Body of pancreas (tissue), 4 donors: ENCODE measurements around the gene MRPS31. TPM values are rescaled to one million over a fixed set of nuclear protein-coding genes. Genes with fewer than 3 reads are reported as not detected.

Experiments used
- ATAC-seq: fragments of 150-250 bp; one replicate; pipeline ENCODE4 v1.9.1; 2016
- DNase-seq, 4 donors: peaks; one replicate each; pipeline ENCODE4 v3.0.0-alpha.2; 2019
- H3K27ac ChIP-seq, 4 donors: fragments of 200-600 bp; sonication (generic); 1 replicate in 3 of 4; 2 replicates in 1 of 4; pipeline versions ENCODE4 v1.5.1 to v1.6.1; 2016 to 2019; ENCODE audit warnings: mild to moderate bottlenecking in 1 of 4, mixed read lengths in 1 of 4, moderate library complexity in 1 of 4
- H3K27me3 ChIP-seq, 2 donors: fragments of 200-600 bp; sonication (generic); one replicate each; pipeline ENCODE4 v1.6.0; 2016; ENCODE audit warnings: mild to moderate bottlenecking in 1 of 2
- H3K36me3 ChIP-seq, 2 donors: fragments of 200-600 bp; sonication (generic); replicated peaks in 1 of 2; 2 replicates each; pipeline ENCODE4 v1.5.1; 2016; ENCODE audit warnings: low read depth in 2 of 2; ENCODE audit not compliant: insufficient read depth in 1 of 2
- H3K4me1 ChIP-seq: fragments of 200-600 bp; sonication (generic); one replicate; pipeline ENCODE4 v1.6.0; 2016
- H3K4me3 ChIP-seq, 2 donors: fragments of 200-600 bp; sonication (generic); 1 replicate in 1 of 2; 2 replicates in 1 of 2; pipeline ENCODE4 v1.5.1; 2016 to 2019
- H3K9me3 ChIP-seq, 3 donors: fragments of 200-600 bp; sonication (generic); 1 replicate in 2 of 3; 2 replicates in 1 of 3; pipeline ENCODE4 v1.5.1; 2016
- CTCF ChIP-seq, 7 experiments: fragments of 450-650 bp in 4 of 7; fragments of 200-600 bp in 3 of 7; sonication (generic) in 3 of 7; IDR thresholded peaks; one replicate each; pipeline ENCODE4 v1.5.1; 2016 to 2019; ENCODE audit warnings: antibody characterized with exemption in 7 of 7
- POLR2A ChIP-seq, 3 donors: fragments of 450-650 bp; IDR thresholded peaks; one replicate each; pipeline ENCODE4 v1.6.1; 2016; ENCODE audit warnings: antibody characterized with exemption in 3 of 3, mild to moderate bottlenecking in 2 of 3
- WGBS, 2 donors: methylation state at CpG; one replicate each; pipeline ENCODE4 v1.1.5; 2017; 5-methylcytosine and 5-hydroxymethylcytosine counted together
- intact Hi-C: fragments of 100-400 bp; cut with DNase I; formaldehyde crosslinking; loops from one replicate; pipeline ENCODE4 v1.15.1; 2023
- total RNA-seq, 2 donors: library from RNA; depleted of rRNA; stranded (reverse); fragments of >200 nt; gene quantifications; one replicate each; pipeline ENCODE4 v1.1.0, GENCODE V29; 2016

MRPS31 gene
- total RNA-seq, 2 donors from 2014 or later: 10.9 to 11.9 TPM

- ATAC-seq (peak; percentile 84), DNase-seq (peak; percentile 30 to 46 (median 30))
- intact Hi-C loops: no loop called here
- TF ChIP-seq CTCF (IDR thresholded peaks at IDR 0.05): peak; percentile 41 to 80 (median 67)
- TF ChIP-seq POLR2A (IDR thresholded peaks at IDR 0.05): no peak
- Histone ChIP-seq H3K9me3 (no peaks in the 10 kb centered on the region), H3K27ac (peak overlapping the region; percentile 32 to 70 (median 60)), H3K36me3 (peaks cover 0 to 10% of the 10 kb centered on the region in 2 donors), H3K4me3 (no peak overlapping the region), H3K4me1 (peaks cover 25% of the 10 kb centered on the region), H3K27me3 (no peaks in the 10 kb centered on the region)
- 31 to 62% methylated on average over 5 to 7 of the region's 7 CpGs for WGBS, 2 donors
These were observed 42.9 kb upstream of the MRPS31 start for GRCh38 chr13:40813667-40814454.

GRCh38 chr13:40812724-40813445 is 41.9 kb upstream of the MRPS31 start:
- H3K27me3 ChIP-seq: no peaks in the 10 kb centered on the region
- H3K27ac ChIP-seq: peak overlapping the region; percentile 32 to 70 (median 60)
- no peaks in the 10 kb centered on the region for H3K9me3 ChIP-seq
- peaks cover 0 to 10% of the 10 kb centered on the region in 2 donors for H3K36me3 ChIP-seq
- TF ChIP-seq POLR2A (IDR thresholded peaks at IDR 0.05) (no peak), CTCF (IDR thresholded peaks at IDR 0.05) (no peak)
- 96 to 100% methylated on average over 2 to 6 of the region's 6 CpGs for WGBS, 2 donors
- peak; percentile 55 for ATAC-seq
- H3K4me3 ChIP-seq: no peak overlapping the region
- H3K4me1 ChIP-seq: peaks cover 25% of the 10 kb centered on the region
- DNase-seq: peak in 1 of 4 donors; percentile 58
- intact Hi-C loops: no loop called here

DNA sequence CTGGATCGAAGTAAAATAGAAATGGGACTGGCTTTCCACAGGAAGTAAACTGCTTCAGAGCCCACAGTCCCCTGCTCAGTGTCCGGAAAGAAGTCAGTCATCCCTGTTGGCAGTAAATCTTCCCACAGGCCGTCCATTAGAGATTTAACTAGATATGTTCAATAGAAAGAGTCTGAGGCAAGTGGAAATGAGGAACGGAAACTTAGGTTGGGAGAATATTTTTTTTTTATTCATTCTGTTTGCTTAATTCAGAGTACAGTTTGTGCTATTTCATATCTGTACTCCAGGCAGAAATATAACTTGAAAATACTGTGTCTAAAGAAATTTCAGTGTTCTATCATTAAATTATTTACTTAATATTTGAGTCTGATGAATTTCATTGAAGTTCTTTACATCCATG is 41.1 kb upstream of the MRPS31 start:
- no peaks in the 10 kb centered on the region for H3K9me3 ChIP-seq
- intact Hi-C loops: no loop called here
- H3K4me3 ChIP-seq: no peak overlapping the region
- 52 to 53% methylated on average over 4 of the region's 4 CpGs for WGBS, 2 donors
- H3K4me1 ChIP-seq: peaks cover 29% of the 10 kb centered on the region
- H3K27me3 ChIP-seq: no peaks in the 10 kb centered on the region
- no peak for TF ChIP-seq POLR2A (IDR thresholded peaks at IDR 0.05)
- no peak for TF ChIP-seq CTCF (IDR thresholded peaks at IDR 0.05)
- peak; percentile 9 for ATAC-seq
- peak overlapping the region; percentile 25 to 70 (median 44) for H3K27ac ChIP-seq
- no peak for DNase-seq
- H3K36me3 ChIP-seq: peaks cover 0 to 10% of the 10 kb centered on the region in 2 donors

DNA sequence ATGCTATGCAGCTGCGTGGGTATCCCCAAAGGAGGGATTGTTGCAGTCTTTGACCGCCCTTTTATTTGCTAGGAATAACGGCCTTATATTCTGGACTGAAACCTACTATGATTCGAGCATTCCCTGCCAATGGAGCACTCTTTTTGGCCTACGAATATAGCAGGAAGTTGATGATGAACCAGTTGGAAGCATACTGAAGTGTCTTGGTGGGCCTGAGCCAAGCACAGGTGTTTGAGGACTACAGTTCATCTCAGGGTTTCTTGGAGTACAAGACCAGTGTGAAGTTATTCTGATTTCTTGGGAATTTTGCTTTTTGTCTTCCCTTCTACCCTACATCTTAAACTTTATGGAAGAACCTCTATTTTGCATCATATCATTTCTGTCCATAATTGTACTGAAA is 38.5 kb upstream of the MRPS31 start:
- no peak for TF ChIP-seq POLR2A (IDR thresholded peaks at IDR 0.05)
- no peak for TF ChIP-seq CTCF (IDR thresholded peaks at IDR 0.05)

More for the DNA sequence above, 38.5 kb upstream of the MRPS31 start:
- DNase-seq (no peak), ATAC-seq (no peak)
- H3K36me3 ChIP-seq: peaks cover 0 to 10% of the 10 kb centered on the region in 2 donors
- H3K27me3 ChIP-seq: no peaks in the 10 kb centered on the region
- peaks cover 54% of the 10 kb centered on the region for H3K4me1 ChIP-seq
- no peak overlapping the region for H3K4me3 ChIP-seq
- WGBS, 2 donors: 82 to 84% methylated on average over 5 of the region's 5 CpGs
- intact Hi-C loops: no loop called here
- no peak overlapping the region for H3K27ac ChIP-seq
- no peaks in the 10 kb centered on the region for H3K9me3 ChIP-seq
